ENCODE measurements around the gene CTAGE8.
A peak's percentile ranks its signal among the peaks of the same experiment; 100 is the strongest.
"Not testable (repeated sequence)": the region's sequence is repeated elsewhere in the genome, so short reads cannot be mapped to it uniquely, and the experiment has no call there.

The CTAGE8 gene

GRCh38 chr7:144293794-144294499 is 24.9 kb upstream of the CTAGE8 start:
- H3K4me1 ChIP-seq (ENCODE audit: control insufficient read depth in 1 of 2, insufficient read depth in 2 of 2, low read length in 2 of 2); H3K9ac ChIP-seq (ENCODE audit: low read length); H3K79me2 ChIP-seq (ENCODE audit: control insufficient read depth, insufficient read depth, low read length, poor library complexity); H2AK5ac ChIP-seq (ENCODE audit: low read length); H2BK5ac ChIP-seq (ENCODE audit: low read depth, low read length, poor library complexity); H3K36me3 ChIP-seq (ENCODE audit: control insufficient read depth in 1 of 2, insufficient read depth in 2 of 2, low read length in 2 of 2); H2BK12ac ChIP-seq (ENCODE audit: low read length); H4K12ac ChIP-seq (ENCODE audit: low read depth, low read length); H2AFZ ChIP-seq (ENCODE audit: insufficient read depth, low read length, poor library complexity); H3K23ac ChIP-seq (ENCODE audit: low read length); H3K27me3 ChIP-seq (ENCODE audit: insufficient read depth, low read length); H3K4me3 ChIP-seq (ENCODE audit: low read depth, low read length); H4K8ac ChIP-seq (ENCODE audit: low read depth, low read length); H3K9me3 ChIP-seq (ENCODE audit: insufficient read depth, low read depth, low read length); H3K14ac ChIP-seq (ENCODE audit: low read length); DNase-seq; H3K79me1 ChIP-seq (ENCODE audit: low read length); H4K91ac ChIP-seq (ENCODE audit: low read depth, low read length); H3K18ac ChIP-seq (ENCODE audit: low read length); H3K4me2 ChIP-seq (ENCODE audit: low read length); H2BK120ac ChIP-seq (ENCODE audit: insufficient read depth, low read length, poor library complexity); H3K27ac ChIP-seq (ENCODE audit: low read depth, low read length); H3K4ac ChIP-seq (ENCODE audit: low read depth, low read length): not testable (repeated sequence)
- WGBS (ENCODE audit: extremely low coverage, insufficient coverage, insufficient read length): no CpG with 5 or more reads among the region's 60 CpGs

GRCh38 chr7:144292384-144293161 is 23.5 kb upstream of the CTAGE8 start:
- H3K27ac ChIP-seq (ENCODE audit: low read depth, low read length); H3K14ac ChIP-seq (ENCODE audit: low read length); H4K8ac ChIP-seq (ENCODE audit: low read depth, low read length); H3K4me2 ChIP-seq (ENCODE audit: low read length); H3K36me3 ChIP-seq (ENCODE audit: control insufficient read depth in 1 of 2, insufficient read depth in 2 of 2, low read length in 2 of 2); H3K27me3 ChIP-seq (ENCODE audit: insufficient read depth, low read length); H2BK5ac ChIP-seq (ENCODE audit: low read depth, low read length, poor library complexity); H3K9me3 ChIP-seq (ENCODE audit: insufficient read depth, low read depth, low read length); H3K18ac ChIP-seq (ENCODE audit: low read length); H3K79me2 ChIP-seq (ENCODE audit: control insufficient read depth, insufficient read depth, low read length, poor library complexity); H3K4me1 ChIP-seq (ENCODE audit: control insufficient read depth in 1 of 2, insufficient read depth in 2 of 2, low read length in 2 of 2); H2BK12ac ChIP-seq (ENCODE audit: low read length); H4K12ac ChIP-seq (ENCODE audit: low read depth, low read length); H4K91ac ChIP-seq (ENCODE audit: low read depth, low read length); H3K4ac ChIP-seq (ENCODE audit: low read depth, low read length); H2BK120ac ChIP-seq (ENCODE audit: insufficient read depth, low read length, poor library complexity); H2AK5ac ChIP-seq (ENCODE audit: low read length); H3K79me1 ChIP-seq (ENCODE audit: low read length); H3K23ac ChIP-seq (ENCODE audit: low read length); H2AFZ ChIP-seq (ENCODE audit: insufficient read depth, low read length, poor library complexity); H3K9ac ChIP-seq (ENCODE audit: low read length); H3K4me3 ChIP-seq (ENCODE audit: low read depth, low read length): not testable (repeated sequence)
- WGBS (ENCODE audit: extremely low coverage, insufficient coverage, insufficient read length): no CpG with 5 or more reads among the region's 14 CpGs
- DNase-seq: peak in 1 of 2 donors; percentile 1

- not testable (repeated sequence) for H3K18ac ChIP-seq (ENCODE audit: low read length); H3K79me2 ChIP-seq (ENCODE audit: control insufficient read depth, insufficient read depth, low read length, poor library complexity); H3K4me3 ChIP-seq (ENCODE audit: low read depth, low read length); H2BK120ac ChIP-seq (ENCODE audit: insufficient read depth, low read length, poor library complexity); H3K9ac ChIP-seq (ENCODE audit: low read length); H2AK5ac ChIP-seq (ENCODE audit: low read length); H3K9me3 ChIP-seq (ENCODE audit: insufficient read depth, low read depth, low read length); H3K27ac ChIP-seq (ENCODE audit: low read depth, low read length); H3K36me3 ChIP-seq (ENCODE audit: control insufficient read depth in 1 of 2, insufficient read depth in 2 of 2, low read length in 2 of 2); H3K27me3 ChIP-seq (ENCODE audit: insufficient read depth, low read length); H3K4ac ChIP-seq (ENCODE audit: low read depth, low read length); H4K91ac ChIP-seq (ENCODE audit: low read depth, low read length); H3K4me1 ChIP-seq (ENCODE audit: control insufficient read depth in 1 of 2, insufficient read depth in 2 of 2, low read length in 2 of 2); H3K14ac ChIP-seq (ENCODE audit: low read length); H2BK5ac ChIP-seq (ENCODE audit: low read depth, low read length, poor library complexity); H3K23ac ChIP-seq (ENCODE audit: low read length); H2BK12ac ChIP-seq (ENCODE audit: low read length); H3K4me2 ChIP-seq (ENCODE audit: low read length); H4K12ac ChIP-seq (ENCODE audit: low read depth, low read length); H3K79me1 ChIP-seq (ENCODE audit: low read length); H4K8ac ChIP-seq (ENCODE audit: low read depth, low read length); H2AFZ ChIP-seq (ENCODE audit: insufficient read depth, low read length, poor library complexity)
- peak in 1 of 2 donors; percentile 0 for DNase-seq
- no CpG with 5 or more reads among the region's 4 CpGs for WGBS (ENCODE audit: extremely low coverage, insufficient coverage, insufficient read length)
Measured at GRCh38 chr7:144291607-144292006, 22.5 kb upstream of the CTAGE8 start.

- not testable (repeated sequence) for H3K14ac ChIP-seq (ENCODE audit: low read length)
Measured at GRCh38 chr7:144287171-144287784, 18.2 kb upstream of the CTAGE8 start.

More at GRCh38 chr7:144287171-144287784, 18.2 kb upstream of the CTAGE8 start:
- H2AK5ac ChIP-seq (ENCODE audit: low read length); H3K79me1 ChIP-seq (ENCODE audit: low read length); H2AFZ ChIP-seq (ENCODE audit: insufficient read depth, low read length, poor library complexity); DNase-seq; H4K91ac ChIP-seq (ENCODE audit: low read depth, low read length); H2BK12ac ChIP-seq (ENCODE audit: low read length); H3K27ac ChIP-seq (ENCODE audit: low read depth, low read length); H2BK120ac ChIP-seq (ENCODE audit: insufficient read depth, low read length, poor library complexity); H3K4me3 ChIP-seq (ENCODE audit: low read depth, low read length); H3K18ac ChIP-seq (ENCODE audit: low read length); H3K27me3 ChIP-seq (ENCODE audit: insufficient read depth, low read length); H3K9ac ChIP-seq (ENCODE audit: low read length); H2BK5ac ChIP-seq (ENCODE audit: low read depth, low read length, poor library complexity); H3K9me3 ChIP-seq (ENCODE audit: insufficient read depth, low read depth, low read length); H3K23ac ChIP-seq (ENCODE audit: low read length); H3K79me2 ChIP-seq (ENCODE audit: control insufficient read depth, insufficient read depth, low read length, poor library complexity); H3K36me3 ChIP-seq (ENCODE audit: control insufficient read depth in 1 of 2, insufficient read depth in 2 of 2, low read length in 2 of 2); H4K8ac ChIP-seq (ENCODE audit: low read depth, low read length); H3K4me1 ChIP-seq (ENCODE audit: control insufficient read depth in 1 of 2, insufficient read depth in 2 of 2, low read length in 2 of 2); H3K4ac ChIP-seq (ENCODE audit: low read depth, low read length); H3K4me2 ChIP-seq (ENCODE audit: low read length); H4K12ac ChIP-seq (ENCODE audit: low read depth, low read length): not testable (repeated sequence)
- WGBS (ENCODE audit: extremely low coverage, insufficient coverage, insufficient read length): no CpG with 5 or more reads among the region's 3 CpGs

All from trophoblast cell (in vitro differentiated cells and primary cell).